ENCODE data around the gene ERLEC1. TPM values are rescaled to one million over a fixed set of nuclear protein-coding genes. Genes with fewer than 3 reads are reported as not detected.

The ERLEC1 gene
- total RNA-seq, 1 donor from 2014 or later: 84.5 TPM

GRCh38 chr2:53744395-53745065 is 42.3 kb upstream of the ERLEC1 start:
- intact Hi-C loops (cut with DNase I): no loop called here
- TF ChIP-seq POLR2A (IDR thresholded peaks at IDR 0.05): no peak
- no peak for TF ChIP-seq CTCF (IDR thresholded peaks at IDR 0.05)
- no peak for TF ChIP-seq POLR2AphosphoS5 (IDR thresholded peaks at IDR 0.05; ENCODE audit: insufficient read depth in 1 of 2, low read depth in 1 of 2)
- no peaks in the 10 kb centered on the region for H3K4me1 ChIP-seq
- no peak for DNase-seq (ENCODE audit: extremely low spot score in 2 of 2)
- peaks cover 0 to 18% of the 10 kb centered on the region in 2 donors for H3K36me3 ChIP-seq
- H3K27me3 ChIP-seq: no peaks in the 10 kb centered on the region
- no peak overlapping the region for H3K4me3 ChIP-seq
- no peaks in the 10 kb centered on the region for H3K9me3 ChIP-seq
- no peak overlapping the region for H3K27ac ChIP-seq

- Histone ChIP-seq H3K27me3 (no peaks in the 10 kb centered on the region), H3K27ac (no peak overlapping the region), H3K4me3 (no peak overlapping the region), H3K9me3 (no peaks in the 10 kb centered on the region), H3K4me1 (peaks cover 17% of the 10 kb centered on the region), H3K36me3 (peaks cover 0 to 18% of the 10 kb centered on the region in 2 donors)
- TF ChIP-seq POLR2AphosphoS5 (IDR thresholded peaks at IDR 0.05; ENCODE audit: insufficient read depth in 1 of 2, low read depth in 1 of 2): no peak
- no peak for TF ChIP-seq CTCF (IDR thresholded peaks at IDR 0.05)
- TF ChIP-seq POLR2A (IDR thresholded peaks at IDR 0.05): no peak
- intact Hi-C loops (cut with DNase I): no loop called here
- no peak for DNase-seq (ENCODE audit: extremely low spot score in 2 of 2)
These were observed 36.6 kb upstream of the ERLEC1 start for GRCh38 chr2:53750041-53750768.

GRCh38 chr2:53751728-53752127 is 35.1 kb upstream of the ERLEC1 start:
- H3K9me3 ChIP-seq: no peaks in the 10 kb centered on the region
- no peaks in the 10 kb centered on the region for H3K27me3 ChIP-seq
- no peak overlapping the region for H3K27ac ChIP-seq
- no peak for DNase-seq (ENCODE audit: extremely low spot score in 2 of 2)
- H3K4me3 ChIP-seq: no peak overlapping the region
- TF ChIP-seq CTCF (IDR thresholded peaks at IDR 0.05) (no peak), POLR2A (IDR thresholded peaks at IDR 0.05) (no peak), POLR2AphosphoS5 (IDR thresholded peaks at IDR 0.05; ENCODE audit: insufficient read depth in 1 of 2, low read depth in 1 of 2) (no peak)
- peaks cover 0 to 17% of the 10 kb centered on the region in 2 donors for H3K36me3 ChIP-seq
- intact Hi-C loops (cut with DNase I): no loop called here
- peaks cover 17% of the 10 kb centered on the region for H3K4me1 ChIP-seq

GRCh38 chr2:53752385-53752784 is 34.5 kb upstream of the ERLEC1 start:
- Histone ChIP-seq H3K27me3 (no peaks in the 10 kb centered on the region), H3K36me3 (peaks cover 0 to 11% of the 10 kb centered on the region in 2 donors), H3K27ac (no peak overlapping the region), H3K4me1 (peaks cover 17% of the 10 kb centered on the region), H3K9me3 (no peaks in the 10 kb centered on the region), H3K4me3 (no peak overlapping the region)
- TF ChIP-seq POLR2A (IDR thresholded peaks at IDR 0.05): no peak
- no peak for TF ChIP-seq POLR2AphosphoS5 (IDR thresholded peaks at IDR 0.05; ENCODE audit: insufficient read depth in 1 of 2, low read depth in 1 of 2)
- no peak for TF ChIP-seq CTCF (IDR thresholded peaks at IDR 0.05)
- DNase-seq (ENCODE audit: extremely low spot score in 2 of 2): no peak
- intact Hi-C loops (cut with DNase I): no loop called here

GRCh38 chr2:53753041-53753440 is 33.8 kb upstream of the ERLEC1 start:
- DNase-seq (ENCODE audit: extremely low spot score in 2 of 2): no peak
- TF ChIP-seq POLR2A (IDR thresholded peaks at IDR 0.05) (no peak), POLR2AphosphoS5 (IDR thresholded peaks at IDR 0.05; ENCODE audit: insufficient read depth in 1 of 2, low read depth in 1 of 2) (no peak), CTCF (IDR thresholded peaks at IDR 0.05) (no peak)
- intact Hi-C loops (cut with DNase I): no loop called here
- Histone ChIP-seq H3K9me3 (no peaks in the 10 kb centered on the region), H3K27ac (no peak overlapping the region), H3K27me3 (no peaks in the 10 kb centered on the region), H3K4me1 (peaks cover 17% of the 10 kb centered on the region), H3K36me3 (peaks cover 0 to 9% of the 10 kb centered on the region in 2 donors), H3K4me3 (no peak overlapping the region)

Data from vagina (tissue), 2 donors.